KBM-7 (cell line): ENCODE measurements around the gene LXN.

Source experiments
- DNase-seq: peaks from one replicate; pipeline ENCODE4 v3.0.0-alpha.2; 2015
- in situ Hi-C: fragments of 300-500 bp; cut with MboI; formaldehyde crosslinking; loops from 2 replicates; pipeline ENCODE4 v1.14.3; 2020; ENCODE audit warnings: low sequenced_read_pairs, low pct_unique_long_range_greater_than_20kb, mixed read lengths

The LXN gene

DNA sequence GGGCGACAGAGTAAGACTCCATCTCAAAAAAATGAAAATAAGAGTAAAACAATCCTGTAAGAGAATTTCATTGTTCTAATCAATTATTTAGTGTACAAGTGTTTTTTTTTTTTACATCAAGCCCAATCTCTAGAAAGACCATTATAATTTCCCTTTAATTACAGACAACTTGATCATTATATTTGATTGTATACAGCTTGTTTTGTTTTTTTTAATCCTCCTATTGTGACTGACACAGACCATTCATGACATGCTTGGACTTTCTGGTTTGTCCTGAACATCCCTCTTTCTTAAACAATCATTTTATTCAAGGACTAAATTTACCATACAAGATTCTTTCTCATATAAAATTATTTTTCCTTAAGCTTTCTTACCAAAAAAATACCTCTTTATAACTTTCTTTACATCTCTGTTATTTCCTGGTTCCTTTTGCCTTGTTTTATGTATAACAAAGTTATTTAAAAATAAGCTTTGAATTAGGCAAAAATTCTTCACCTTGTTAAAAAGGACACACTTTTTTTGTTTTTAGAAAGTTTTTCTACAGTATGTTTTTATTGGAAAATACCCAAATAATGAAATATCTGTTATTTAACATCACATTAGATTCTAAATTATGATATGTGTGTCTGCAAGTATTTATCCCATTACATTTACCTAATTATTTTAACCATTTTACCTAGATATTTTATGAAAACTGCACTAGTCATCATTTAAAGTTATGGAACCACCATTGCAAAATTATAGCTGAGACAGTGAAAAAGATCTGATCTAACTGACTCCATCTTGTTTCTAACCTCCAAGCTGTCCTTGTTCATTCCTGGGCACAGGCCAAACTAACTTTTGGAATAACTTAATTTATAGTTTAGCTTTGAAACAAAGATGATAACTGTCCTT lies 54.2 kb downstream of the LXN start:
- in situ Hi-C loops = no loop called here
- DNase-seq = no peak
